T47D (cell line): ENCODE data around the gene HSD17B11.
"Not testable (repeated sequence)": the region's sequence is repeated elsewhere in the genome, so short reads cannot be mapped to it uniquely, and the experiment has no call there.

Experiments used
- DNase-seq, 2 experiments: peaks; one replicate each; pipeline versions ENCODE4 v3.0.0 to v3.0.0-alpha.2; 2011 to 2012; ENCODE audit warnings: low read depth in 1 of 2, low spot score in 1 of 2
- JUND ChIP-seq: IDR thresholded peaks from 2 replicates; pipeline ENCODE4 v1.6.1; 2012; ENCODE audit warnings: low read depth
- in situ Hi-C: cut with HindIII; loops from 2 replicates; pipeline ENCODE4 v1.10.0; 2016; ENCODE audit warnings: low sequenced_read_pairs, low pct_unique_long_range_greater_than_20kb

The HSD17B11 gene

DNA sequence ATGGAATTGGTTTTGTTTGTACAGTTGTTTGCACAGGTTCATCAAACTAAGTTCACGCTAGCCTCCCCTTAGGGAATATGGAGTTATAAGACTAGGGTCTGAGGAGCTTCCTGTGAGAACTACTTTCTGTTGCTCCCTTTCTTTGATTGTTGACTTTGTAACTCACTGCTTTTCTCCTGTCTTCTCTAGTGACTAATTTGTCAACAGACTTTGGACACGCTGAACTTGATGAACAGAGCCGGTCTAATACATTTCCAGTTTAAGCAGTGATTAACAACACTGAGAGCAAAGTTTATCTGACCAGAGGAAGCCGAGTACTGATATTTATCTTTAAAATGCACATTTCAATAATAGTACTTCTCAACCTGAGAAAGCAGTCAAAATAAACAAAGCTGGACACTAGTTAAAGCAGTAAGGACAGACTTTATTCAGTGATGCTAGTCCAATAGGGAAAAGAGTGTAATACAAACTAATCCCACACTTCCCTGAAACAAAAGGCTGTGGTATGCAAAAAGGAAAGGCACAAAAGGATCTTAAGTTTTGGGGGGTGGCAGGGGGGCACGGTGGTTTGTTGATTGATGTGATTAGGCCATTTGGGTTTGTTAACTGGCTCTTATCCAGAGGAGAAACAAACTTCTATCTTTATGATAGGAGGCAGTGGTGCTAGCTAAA lies 28.7 kb upstream of the HSD17B11 start:
- in situ Hi-C loops, result no loop called here
- peak in 1 of 2 experiments; percentile 73 for DNase-seq
- TF ChIP-seq JUND, result no peak

DNA sequence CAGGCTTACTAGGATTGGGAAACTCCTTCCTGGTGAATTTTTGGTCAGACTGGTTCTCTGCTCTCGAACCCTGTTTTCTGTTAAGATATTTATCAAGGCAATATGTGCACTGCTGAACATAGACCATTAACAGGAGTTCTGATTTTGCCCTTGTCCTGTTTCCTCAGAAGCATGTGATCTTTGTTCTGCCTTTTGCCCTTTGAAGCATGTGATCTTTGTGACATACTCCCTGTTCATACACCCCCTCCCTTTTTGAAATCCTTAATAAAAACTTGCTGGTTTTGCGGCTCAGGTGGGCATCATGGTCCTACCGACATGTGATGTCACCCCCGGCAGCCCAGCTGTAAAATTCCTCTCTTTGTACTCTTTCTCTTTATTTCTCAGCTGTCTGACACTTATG lies 27.4 kb upstream of the HSD17B11 start:
- in situ Hi-C loops, DNase-seq: not testable (repeated sequence)

DNA sequence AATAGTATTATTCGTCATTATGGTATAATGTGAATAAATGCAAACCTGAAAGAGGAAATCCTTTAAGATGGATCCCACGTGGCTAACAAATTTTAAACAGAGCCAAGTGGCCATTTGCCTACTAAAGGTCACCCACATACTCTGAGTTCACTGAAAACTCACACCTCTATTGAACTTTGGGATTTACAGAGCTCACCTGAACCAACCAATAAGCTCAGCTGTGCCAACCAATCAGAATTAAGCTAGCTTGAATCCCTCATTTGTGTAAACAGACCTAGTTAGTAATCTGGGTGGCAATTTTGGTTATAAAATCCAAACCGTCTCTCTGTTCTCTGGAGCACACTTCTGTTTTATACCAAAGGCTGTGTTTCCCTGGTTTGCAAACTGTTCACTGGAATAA lies 26.0 kb upstream of the HSD17B11 start:
- peak in 1 of 2 experiments; percentile 42 for DNase-seq
- no peak for TF ChIP-seq JUND
- in situ Hi-C loops, result no loop called here

DNA sequence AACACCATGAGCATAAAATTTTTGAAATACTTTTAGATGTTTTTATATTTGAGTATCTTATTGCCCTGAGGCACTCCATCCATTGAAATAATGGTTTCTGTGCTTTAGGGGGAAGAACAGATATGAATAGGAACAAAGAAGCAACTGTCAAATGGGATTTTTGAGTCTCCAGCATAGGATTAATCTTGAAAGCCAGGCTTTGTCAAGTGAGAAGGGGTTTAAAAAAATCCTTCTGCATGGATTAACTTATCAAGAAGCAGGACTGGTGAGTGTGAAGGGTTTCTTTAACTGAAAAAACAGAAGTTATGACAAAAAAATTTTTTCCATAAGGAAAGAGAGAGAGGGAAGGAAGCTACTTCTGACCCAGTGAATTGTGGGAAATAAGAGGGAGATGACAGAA lies 23.8 kb upstream of the HSD17B11 start:
- DNase-seq, result no peak
- TF ChIP-seq JUND, result no peak
- in situ Hi-C loops, result no loop called here

DNA sequence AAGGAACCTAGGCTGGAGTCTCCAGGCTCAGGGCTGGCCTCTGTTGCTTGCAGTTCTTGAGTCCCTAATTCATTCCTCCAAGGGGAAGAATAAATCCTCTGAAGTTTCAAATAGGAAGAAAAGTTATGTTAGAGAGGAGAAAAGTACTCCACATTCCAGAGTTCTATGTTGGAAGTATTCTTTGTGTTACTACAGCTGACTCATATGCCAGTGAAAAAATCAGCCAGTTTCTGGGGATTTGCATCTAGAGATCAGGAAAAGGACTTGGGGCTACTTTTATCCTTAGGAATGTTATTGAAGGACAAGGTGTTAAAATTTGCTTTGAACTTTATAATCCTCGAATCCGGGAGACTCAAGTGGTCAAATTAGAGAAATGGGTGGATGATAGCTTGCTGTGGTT lies 19.7 kb upstream of the HSD17B11 start:
- no peak for DNase-seq
- in situ Hi-C loops, result no loop called here
- no peak for TF ChIP-seq JUND

DNA sequence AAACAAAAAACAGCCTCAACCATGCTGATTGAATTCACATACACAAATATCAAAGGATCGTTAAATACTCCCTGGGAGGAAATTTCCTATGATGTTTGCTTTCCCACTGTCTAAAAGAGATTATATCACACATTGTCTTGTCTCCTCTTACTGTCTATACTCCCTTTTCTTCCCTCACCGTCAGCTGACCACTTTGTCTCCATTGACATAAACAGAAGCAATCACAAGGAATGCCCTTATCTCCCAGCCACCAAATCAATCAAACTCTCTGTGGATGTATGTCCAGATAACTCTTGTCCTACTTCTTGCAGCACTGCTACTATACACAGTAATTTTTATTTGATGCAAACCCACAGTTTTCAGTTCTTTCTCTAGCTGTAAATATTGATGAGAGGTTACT lies 19.2 kb upstream of the HSD17B11 start:
- no peak for TF ChIP-seq JUND
- peak in 1 of 2 experiments; percentile 23 for DNase-seq
- in situ Hi-C loops, result no loop called here

DNA sequence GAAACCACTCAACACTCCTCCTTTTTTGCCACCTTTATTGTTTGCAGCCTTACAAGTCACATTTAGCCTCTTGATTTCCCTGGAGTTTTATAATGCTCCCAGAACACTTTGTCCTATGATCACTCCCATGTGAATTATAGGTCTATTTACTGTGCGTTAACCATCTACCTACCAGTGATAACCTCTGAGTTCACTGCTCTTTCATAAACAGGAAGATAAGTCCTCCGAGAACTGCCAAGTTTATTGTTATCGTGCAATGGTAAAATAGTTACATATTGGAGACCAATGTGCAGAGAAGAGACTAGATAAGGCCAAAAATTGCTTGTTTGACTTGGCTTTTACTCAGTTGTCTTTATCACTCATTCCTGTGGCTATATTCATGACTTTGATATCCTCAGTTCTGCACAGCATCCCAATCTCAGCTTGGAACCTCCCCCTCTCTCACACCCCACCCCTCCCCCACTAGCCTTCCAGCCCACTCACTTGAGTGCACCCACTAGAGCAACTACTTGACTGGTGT lies 18.5 kb upstream of the HSD17B11 start:
- TF ChIP-seq JUND, result no peak
- DNase-seq, result no peak

DNA sequence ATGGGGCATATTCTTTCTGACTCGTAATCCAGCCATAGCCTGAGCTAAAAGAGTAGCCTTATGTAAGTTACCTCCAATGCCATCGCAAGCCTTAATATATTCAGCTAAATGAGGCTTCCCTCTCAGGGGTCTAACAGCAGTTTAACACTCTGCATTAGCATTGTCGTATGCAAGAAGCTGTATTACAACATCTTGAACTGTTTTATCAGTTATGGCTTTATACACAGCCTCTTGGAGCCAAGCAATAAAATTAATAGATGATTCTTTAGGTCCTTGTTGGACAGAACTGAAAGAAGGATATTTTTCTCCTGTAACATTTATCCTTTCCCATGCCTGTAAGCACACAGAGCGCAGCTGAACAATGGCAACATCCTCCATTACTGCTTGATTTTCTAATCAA lies 15.9 kb upstream of the HSD17B11 start:
- in situ Hi-C loops, DNase-seq: not testable (repeated sequence)

More for the DNA sequence above, 18.5 kb upstream of the HSD17B11 start:
- in situ Hi-C loops, result no loop called here

DNA sequence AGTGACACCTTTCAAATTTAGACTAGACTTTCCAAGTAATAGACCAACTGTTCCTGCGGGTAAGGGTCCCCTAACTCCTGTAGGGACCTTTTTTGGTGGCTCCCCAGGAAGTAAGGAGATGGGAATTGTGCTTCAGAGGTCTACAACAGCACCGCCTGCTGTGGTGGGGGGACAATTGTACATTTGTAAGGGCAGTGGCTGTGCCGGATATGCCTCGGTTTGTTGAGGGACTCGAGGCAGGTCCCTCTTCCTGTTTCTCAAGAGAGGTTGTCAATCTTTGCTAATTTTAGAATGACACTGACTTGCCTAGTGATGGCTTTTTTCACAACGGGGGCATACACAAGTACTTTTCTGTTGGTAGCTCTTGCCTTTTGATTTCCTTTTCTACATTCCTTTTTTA lies 15.5 kb upstream of the HSD17B11 start:
- no peak for TF ChIP-seq JUND
- in situ Hi-C loops, result no loop called here
- DNase-seq, result no peak

DNA sequence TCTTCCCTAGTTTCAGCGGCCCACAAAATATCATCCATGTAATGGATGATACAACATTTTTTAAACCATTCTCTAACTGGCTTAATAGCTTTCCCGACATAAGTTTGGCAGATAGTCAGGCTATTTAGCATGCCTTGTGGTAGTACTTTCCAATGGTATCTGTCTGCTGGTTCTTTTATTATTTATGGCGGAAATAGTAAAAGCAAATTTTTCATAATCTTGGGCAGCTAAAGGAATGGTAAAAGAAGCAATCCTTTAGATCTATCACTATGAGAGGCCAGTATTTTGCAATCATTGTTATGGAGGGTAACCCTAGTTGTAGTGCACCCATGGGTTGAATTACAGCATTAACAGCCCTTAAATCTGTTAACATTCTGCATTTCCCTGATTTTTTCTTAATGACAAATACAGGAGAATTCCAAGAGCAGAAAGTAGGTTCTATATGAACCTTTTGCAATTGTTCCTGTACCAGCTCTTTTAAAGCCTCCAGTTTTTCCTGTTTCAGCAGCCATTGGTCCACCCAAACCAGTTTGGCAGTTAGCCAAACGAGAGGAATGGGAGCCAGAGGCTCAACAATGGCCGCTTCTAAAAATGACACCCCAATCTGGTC lies 14.3 kb upstream of the HSD17B11 start:
- no peak for TF ChIP-seq JUND
- DNase-seq, result no peak
- in situ Hi-C loops, result no loop called here

DNA sequence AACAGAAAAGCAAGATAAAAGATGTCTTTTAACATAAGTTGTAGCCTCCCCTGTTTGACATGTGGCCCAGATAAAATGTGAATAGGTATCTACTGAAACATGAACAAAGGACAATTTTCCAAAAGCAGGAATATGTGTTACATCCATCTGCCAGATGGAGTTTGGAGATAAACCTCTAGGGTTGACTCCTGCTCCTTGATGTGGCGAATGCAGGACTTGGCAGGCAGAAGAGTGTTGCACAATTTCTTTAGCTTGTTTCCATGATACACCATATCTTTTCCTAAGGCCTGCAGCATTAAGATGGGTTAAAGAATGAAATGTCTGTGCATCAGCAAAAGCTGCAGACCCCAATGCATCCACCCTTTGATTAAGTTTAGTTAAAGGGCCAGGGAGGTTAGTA lies 12.7 kb upstream of the HSD17B11 start:
- in situ Hi-C loops, DNase-seq: not testable (repeated sequence)

DNA sequence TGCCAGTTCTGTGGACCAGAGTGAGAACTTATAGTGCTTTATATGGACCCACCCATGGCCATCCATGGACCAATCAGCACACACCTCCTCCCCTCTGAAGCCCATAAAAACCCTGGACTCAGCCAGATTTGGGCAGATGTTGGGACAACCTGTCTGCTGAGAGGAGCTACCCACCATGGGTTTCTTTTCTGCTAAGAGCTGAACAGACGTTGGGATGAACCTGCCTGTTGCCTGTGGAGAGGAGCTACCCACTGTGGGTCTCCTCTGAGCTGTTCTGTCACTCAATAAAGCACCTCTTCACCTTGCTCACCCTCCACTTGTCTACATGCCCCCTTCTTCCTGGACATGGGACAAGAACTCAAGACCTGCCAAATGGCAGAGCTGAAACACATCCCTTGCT lies 9.0 kb upstream of the HSD17B11 start:
- in situ Hi-C loops, result no loop called here
- no peak for DNase-seq
- TF ChIP-seq JUND, result no peak

DNA sequence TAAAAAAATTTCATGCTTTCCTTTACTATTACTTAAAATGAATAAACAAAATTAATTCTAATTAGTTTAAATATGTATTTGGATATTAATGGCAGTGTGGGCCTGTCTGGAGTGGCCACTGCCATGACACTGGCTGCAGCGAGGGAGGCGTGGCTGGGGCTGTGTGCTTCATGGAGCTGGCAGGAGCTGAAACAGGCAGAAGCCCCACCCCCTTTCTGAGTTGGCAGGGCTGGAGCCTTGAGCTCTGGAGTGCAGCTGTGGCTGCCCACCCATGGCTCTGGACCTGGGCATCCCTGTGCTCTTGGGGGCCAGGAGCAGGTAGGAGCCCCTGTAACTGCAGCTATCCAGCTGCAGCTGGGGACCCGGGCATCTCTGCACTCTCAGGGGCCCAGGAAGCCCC lies 8.2 kb upstream of the HSD17B11 start:
- no peak for DNase-seq
- TF ChIP-seq JUND, result no peak
- in situ Hi-C loops, result no loop called here

DNA sequence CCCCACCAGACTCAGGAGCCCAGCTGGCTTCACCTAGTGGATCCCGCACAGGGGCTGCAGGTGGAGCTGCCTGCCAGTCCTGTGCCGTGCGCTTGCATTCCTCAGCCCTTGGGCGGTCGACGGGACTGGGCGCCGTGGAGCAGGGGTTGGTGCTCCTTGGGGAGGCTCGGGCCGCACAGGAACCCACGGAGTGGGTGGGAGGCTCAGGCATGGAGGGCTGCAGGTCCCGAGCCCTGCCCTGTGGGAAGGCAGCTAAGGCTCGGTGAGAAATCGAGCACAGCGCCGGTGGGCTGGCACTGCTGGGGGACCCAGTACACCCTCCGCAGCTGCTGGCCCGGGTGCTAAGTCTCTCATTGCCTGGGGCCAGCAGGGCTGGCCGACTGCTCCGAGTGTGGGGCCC lies 4.9 kb upstream of the HSD17B11 start:
- in situ Hi-C loops, DNase-seq: not testable (repeated sequence)

DNA sequence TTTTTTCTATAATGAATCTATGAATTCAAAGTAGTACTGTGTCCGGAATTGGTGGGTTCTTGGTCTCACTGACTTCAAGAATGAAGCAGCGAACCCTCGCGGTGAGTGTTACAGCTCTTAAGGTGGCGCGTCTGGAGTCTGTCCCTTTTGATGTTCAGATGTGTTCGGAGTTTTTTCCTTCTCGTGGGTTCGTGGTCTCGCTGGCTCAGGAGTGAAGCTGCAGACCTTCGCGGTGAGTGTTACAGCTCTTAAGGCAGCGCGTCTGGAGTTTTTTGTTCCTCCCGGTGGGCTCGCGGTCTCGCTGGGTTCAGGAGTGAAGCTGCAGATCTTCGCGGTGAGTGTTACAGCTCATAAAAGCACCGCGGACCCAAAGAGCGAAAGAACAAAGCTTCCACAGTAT lies 4.1 kb upstream of the HSD17B11 start:
- in situ Hi-C loops, result not testable (repeated sequence)

More for the DNA sequence above, 4.1 kb upstream of the HSD17B11 start:
- not testable (repeated sequence) for DNase-seq
